IPS-18c (cell line): ENCODE results near the gene FLRT2.

Source experiments
- H3K4me3 ChIP-seq: 2 replicates; pipeline ENCODE4 v1.7.0; 2013; ENCODE audit warnings: low read depth, mild to moderate bottlenecking, low read length, moderate library complexity; ENCODE audit not compliant: insufficient read depth
- H3K9me3 ChIP-seq: one replicate; pipeline ENCODE4 v1.6.1; 2013; ENCODE audit warnings: mild to moderate bottlenecking, low read length, moderate library complexity; ENCODE audit not compliant: control insufficient read depth, insufficient read depth

The FLRT2 gene

GRCh38 chr14:85660243-85660922 lies 130.4 kb downstream of the FLRT2 start:
- no peaks in the 10 kb centered on the region for H3K9me3 ChIP-seq

GRCh38 chr14:85662096-85662495 lies 132.2 kb downstream of the FLRT2 start:
- Histone ChIP-seq H3K4me3 (no peak overlapping the region), H3K9me3 (no peaks in the 10 kb centered on the region)

More at GRCh38 chr14:85660243-85660922, 130.4 kb downstream of the FLRT2 start:
- no peak overlapping the region for H3K4me3 ChIP-seq

- Histone ChIP-seq H3K4me3 (no peak overlapping the region), H3K9me3 (no peaks in the 10 kb centered on the region)
Observed at GRCh38 chr14:85663256-85663655, 133.3 kb downstream of the FLRT2 start.

GRCh38 chr14:85663667-85664066 lies 133.7 kb downstream of the FLRT2 start:
- no peak overlapping the region for H3K4me3 ChIP-seq

GRCh38 chr14:85675957-85676356 lies 146.0 kb downstream of the FLRT2 start:
- no peaks in the 10 kb centered on the region for H3K9me3 ChIP-seq

More at GRCh38 chr14:85663667-85664066, 133.7 kb downstream of the FLRT2 start:
- H3K9me3 ChIP-seq = no peaks in the 10 kb centered on the region

GRCh38 chr14:85686908-85687307 lies 157.0 kb downstream of the FLRT2 start:
- Histone ChIP-seq H3K9me3 (no peaks in the 10 kb centered on the region), H3K4me3 (no peak overlapping the region)

More at GRCh38 chr14:85675957-85676356, 146.0 kb downstream of the FLRT2 start:
- no peak overlapping the region for H3K4me3 ChIP-seq

- H3K9me3 ChIP-seq = no peaks in the 10 kb centered on the region
- no peak overlapping the region for H3K4me3 ChIP-seq
Observed at GRCh38 chr14:85687456-85687855, 157.5 kb downstream of the FLRT2 start.

GRCh38 chr14:85688006-85688405 lies 158.1 kb downstream of the FLRT2 start:
- Histone ChIP-seq H3K9me3 (no peaks in the 10 kb centered on the region), H3K4me3 (no peak overlapping the region)

GRCh38 chr14:85695300-85695699 lies 165.4 kb downstream of the FLRT2 start:
- Histone ChIP-seq H3K9me3 (no peaks in the 10 kb centered on the region), H3K4me3 (no peak overlapping the region)

- H3K9me3 ChIP-seq = no peaks in the 10 kb centered on the region
- no peak overlapping the region for H3K4me3 ChIP-seq
Observed at GRCh38 chr14:85701116-85701515, 171.2 kb downstream of the FLRT2 start.

GRCh38 chr14:85701763-85702162 lies 171.8 kb downstream of the FLRT2 start:
- no peaks in the 10 kb centered on the region for H3K9me3 ChIP-seq
- H3K4me3 ChIP-seq = no peak overlapping the region

- Histone ChIP-seq H3K9me3 (no peaks in the 10 kb centered on the region), H3K4me3 (no peak overlapping the region)
Observed at GRCh38 chr14:85702191-85702590, 172.2 kb downstream of the FLRT2 start.

- Histone ChIP-seq H3K9me3 (no peaks in the 10 kb centered on the region), H3K4me3 (no peak overlapping the region)
Observed at GRCh38 chr14:85702997-85703396, 173.1 kb downstream of the FLRT2 start.
